Stimulated activated CD8-positive, alpha-beta memory T cell treated with anti-CD3 and anti-CD28 coated beads, Interleukin-7, amount 100 ng/mL, for 48 hours (primary cell): ENCODE measurements around the gene CST9.
"Not testable (repeated sequence)": the region's sequence is repeated elsewhere in the genome, so short reads cannot be mapped to it uniquely, and the experiment has no call there.

ENCODE experiments used
- DNase-seq, 2 donors: peaks; one replicate each; pipeline ENCODE4 v3.0.0-alpha.2; 2020; ENCODE audit warnings: low read depth in 1 of 2; ENCODE audit errors: extremely low read depth in 1 of 2

CST9 gene

DNA sequence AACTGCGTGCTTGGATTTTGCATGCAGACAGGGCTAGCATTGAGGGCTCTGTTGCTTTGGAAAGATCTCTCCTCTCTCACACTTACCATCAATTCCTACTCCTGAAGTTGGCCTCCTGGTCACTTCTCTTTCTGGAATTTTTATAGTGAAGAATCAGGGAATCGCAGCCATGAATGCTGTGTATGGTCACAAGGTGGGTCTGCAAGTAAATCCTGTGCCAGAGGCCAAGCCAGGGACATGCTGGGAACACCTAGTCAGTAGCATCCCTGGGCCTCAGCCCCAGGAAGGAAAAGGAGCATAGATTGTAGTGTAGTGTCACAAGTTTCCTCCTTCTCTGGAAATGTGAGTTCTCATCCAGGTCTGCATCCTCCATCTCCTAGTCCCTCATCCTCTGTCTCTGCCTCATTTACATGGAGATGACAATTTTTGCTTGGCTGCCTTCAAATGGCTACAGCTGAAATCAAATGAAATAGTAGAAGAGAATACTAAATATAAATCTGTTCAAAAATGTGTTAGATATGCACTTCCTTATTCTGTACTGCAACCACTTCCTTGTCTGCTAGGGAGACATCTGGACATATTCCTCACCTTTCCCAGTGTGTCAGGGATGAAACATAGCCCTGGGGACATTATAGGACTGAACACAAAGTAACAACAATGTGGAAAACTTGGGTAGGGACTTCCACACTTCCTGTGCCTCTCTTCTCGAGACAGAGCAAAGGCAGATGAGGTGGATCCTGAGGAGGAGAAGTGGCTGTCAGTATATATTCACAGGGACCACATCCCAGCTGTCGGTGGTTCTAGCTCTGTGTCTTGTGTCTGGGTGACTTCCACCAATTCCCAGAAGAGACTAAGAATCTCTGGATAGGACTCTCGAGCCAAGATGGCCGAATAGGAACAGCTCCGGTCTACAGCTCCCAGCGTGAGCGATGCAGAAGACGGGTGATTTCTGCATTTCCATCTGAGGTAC is 17.0 kb downstream of the CST9 start:
- DNase-seq, result no peak

DNA sequence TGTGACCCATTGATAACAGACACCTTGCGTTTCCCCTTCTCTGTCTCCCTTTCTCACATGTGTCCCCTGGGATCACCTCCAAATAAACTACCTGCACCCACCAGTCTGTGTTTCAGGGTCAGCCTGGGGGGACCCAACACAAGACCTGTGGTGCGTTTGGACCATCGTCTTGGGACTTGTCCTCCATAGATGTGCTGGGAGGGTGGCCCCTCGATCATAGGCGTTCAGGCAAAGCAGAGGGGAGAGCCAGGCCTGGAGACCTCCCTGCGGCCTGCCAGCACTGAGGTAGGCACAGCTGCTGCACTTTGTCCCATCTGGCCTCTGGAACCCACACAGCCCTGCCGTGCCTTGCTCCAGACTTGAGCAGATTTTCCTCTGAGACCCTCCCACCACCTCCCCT is 18.1 kb downstream of the CST9 start:
- no peak for DNase-seq

DNA sequence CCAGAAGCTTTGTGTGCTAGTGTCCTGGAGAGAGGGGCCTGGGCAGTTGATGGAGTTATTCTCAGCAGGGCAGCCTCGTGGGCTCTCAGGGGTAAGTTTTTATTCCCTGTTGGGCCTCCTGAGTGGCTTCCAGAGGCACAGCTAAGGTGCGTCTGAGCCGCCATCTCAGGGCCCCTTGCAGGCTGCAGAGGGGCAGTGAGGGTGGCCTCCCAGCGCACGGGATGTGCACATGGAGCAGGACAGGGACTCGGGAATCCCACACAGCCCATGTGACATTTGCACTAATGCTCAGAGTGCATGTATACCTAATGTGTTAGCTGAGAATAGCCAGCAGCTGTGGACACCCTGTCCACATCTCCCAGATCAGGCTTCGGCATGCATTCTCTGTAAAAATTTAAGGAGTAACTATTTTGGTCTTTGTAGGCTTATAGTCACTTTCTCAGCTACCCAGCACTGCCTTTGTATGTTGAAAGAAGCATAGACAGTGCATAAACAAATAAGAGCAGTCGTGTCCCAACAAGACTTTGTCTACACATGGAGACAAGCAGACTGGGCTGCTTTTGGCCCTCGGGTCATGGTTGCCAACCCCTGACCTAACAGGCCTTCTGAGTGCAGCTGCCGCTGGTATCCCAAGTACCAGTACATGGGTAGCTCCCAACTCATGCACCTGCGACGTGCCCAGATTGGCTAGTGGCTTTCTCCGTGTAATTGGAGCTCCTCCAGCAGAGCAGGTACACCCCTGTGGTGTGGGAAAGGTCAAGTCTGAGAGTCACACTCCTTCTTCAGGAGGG is 18.8 kb downstream of the CST9 start:
- no peak for DNase-seq

DNA sequence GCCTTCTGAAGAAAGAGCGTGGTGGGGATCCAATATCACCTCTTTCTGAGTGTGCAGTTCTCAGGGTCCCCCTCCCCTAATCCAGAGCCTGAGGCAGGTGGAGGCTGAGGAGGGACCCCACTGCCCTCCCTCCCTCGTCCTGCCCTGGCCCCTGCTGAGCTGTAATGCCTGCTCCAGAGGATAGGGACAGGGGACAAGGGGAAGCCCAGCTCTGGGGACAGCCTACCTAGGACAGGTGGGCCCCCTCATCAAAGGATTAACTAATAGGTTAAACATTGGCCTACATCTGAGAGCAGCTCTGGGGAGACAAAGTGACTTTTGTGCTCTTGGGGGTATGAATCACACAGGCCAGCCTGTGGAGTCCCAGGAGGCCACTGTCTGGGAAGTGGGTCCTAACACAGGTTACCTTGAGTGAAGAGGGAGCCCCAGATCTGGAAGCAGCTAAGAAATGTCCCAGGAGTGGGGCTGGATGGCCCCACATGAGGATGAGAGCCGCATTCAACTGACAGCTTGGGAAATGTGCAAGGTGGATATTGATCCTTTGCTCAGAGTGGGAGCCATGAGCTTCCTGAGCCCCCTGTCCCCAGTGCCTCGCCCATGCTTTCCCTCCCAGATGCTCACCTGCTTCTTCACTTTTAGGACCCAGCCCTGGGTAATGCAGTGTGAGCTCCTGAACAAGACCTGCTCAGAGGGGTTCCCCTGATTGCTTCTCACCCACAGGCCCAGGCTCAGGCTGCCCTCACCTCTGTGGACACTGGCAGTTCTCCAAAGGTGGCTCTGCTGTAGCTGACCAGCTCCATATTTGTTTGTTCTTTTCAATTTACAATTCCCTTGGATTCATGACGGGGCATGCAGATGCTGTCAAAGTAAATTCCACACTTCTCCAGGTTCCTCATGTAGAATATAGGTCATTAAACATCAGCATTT is 19.6 kb downstream of the CST9 start:
- no peak for DNase-seq

DNA sequence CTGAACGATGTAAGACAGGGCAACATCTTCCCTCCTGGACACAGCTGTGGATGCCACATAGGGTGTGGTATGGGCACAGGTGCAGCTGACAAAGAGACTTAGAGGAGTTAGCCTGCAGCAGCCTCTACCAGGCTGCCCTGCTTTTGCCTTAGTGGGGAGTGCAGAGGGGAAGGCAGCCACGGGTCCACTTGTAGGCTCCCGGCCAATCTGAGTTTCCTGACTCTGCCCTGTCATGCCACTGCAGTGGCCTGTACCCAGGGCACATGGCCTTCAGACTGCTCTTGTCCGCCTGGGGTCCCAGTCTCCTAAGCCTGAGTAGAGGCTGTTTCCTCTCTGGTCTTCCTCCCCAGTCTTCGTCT is 20.3 kb downstream of the CST9 start:
- no peak for DNase-seq

DNA sequence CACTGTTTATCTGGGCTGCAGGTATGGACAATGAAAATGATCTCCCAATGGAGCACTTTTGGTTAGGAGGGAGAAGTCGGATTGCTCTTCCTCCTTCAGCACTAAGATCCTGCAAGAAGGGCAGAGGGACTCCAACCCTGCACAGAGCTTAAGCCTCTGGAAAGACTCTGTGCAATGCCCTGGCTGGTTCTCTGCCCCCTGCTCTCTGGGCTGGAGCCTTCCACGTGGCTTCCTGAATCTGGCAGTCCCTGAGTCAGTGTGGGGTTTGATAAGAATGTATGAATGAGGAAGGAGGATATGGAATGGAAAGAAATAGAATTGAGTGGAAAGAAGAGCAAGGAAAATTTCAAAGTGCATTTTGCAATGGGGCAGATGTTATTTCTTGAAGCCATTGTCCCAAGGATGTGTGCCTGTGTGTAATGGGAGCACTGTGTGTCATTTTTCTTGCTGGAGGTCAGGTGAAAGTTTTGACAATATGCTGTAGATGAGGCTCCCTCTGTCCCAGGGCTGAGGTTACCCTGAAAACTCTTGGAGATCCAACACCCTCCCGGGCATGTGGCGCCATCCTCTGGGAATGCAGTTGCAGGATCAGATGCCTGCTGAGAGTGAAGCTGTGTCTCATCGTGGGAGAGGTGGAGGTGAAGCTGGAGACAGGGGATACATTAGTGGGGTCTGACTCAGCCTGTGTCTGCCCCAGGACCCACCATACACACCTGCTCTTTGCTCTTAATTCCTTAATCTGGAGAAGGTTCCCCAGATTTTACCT is 21.1 kb downstream of the CST9 start:
- DNase-seq, result no peak

DNA sequence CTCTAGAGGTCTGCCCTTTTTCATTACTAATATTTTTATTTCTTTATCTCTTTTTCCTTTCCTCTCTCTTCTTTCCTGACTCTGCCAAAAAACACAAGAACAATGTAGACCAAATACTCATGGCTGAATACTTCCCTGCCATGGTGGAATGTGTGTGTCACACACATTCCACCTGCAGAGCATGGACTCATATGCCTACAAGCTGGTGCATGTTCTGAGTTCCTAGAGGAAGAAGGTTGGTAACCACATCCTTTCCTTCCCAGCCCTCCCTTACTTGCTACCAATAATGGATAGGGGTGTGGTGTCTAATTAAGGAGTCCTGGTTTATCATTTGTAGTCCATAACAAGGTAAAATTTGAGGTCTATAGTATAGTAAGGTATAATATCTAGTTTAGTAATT is 22.2 kb downstream of the CST9 start:
- DNase-seq, result no peak

DNA sequence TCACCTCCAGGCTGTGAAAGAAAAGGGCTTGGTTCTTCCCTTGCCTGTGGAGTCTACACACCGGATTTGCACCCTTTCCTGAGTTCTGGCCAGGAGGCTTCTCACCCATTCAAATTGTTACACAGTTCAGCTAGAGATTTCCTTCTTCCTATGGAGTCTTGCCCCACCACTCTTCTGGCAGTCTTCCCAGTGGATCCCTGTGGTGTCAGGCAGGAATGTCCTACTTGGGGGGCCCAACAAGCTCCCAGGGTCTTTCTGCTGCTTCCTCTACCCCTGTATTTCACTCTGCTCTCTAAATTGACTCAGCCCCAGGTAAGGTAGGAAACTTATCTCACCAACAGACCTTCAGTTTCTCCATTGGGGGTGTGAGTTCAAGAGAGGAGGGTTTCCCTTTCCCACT is 23.4 kb downstream of the CST9 start:
- no peak for DNase-seq

DNA sequence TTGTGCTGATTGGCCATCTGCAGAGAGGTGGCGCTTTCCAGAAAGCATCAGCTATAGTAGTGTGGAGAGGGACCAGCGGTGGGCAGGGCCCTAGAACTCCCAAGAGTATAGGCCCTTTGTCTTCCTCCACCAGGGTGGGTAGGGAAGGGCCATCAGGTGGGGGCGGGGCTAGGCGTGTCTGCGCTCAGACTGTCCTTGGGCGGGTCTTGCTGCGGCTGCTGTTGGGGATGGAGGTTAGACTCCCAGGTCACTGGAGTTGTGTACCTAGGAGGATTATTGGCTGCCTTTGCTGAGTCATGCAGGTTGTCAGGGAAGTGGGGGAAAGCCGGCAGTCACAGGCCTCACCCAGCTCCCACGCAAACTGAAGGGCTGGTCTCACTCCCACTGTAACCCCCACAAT is 23.9 kb downstream of the CST9 start:
- not testable (repeated sequence) for DNase-seq

DNA sequence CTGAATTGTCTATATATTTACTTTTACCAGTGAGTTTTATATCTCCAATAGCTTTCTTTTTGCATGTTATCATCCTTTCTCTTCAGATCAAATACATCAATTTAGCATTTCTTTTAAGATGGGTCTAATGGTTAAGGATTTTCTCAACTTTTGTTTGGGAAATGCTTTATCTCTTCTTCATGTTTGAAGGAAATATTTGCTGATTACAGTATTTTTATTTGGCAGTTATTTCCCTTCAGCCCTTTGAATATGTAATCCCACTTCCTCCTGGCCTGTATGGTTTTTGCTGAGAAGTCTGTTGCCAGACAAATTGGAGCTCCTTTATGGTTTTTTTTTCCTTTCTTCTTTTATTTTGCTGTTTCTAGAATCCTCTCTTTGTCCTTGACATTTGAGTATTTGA is 30.7 kb downstream of the CST9 start:
- DNase-seq, result no peak

DNA sequence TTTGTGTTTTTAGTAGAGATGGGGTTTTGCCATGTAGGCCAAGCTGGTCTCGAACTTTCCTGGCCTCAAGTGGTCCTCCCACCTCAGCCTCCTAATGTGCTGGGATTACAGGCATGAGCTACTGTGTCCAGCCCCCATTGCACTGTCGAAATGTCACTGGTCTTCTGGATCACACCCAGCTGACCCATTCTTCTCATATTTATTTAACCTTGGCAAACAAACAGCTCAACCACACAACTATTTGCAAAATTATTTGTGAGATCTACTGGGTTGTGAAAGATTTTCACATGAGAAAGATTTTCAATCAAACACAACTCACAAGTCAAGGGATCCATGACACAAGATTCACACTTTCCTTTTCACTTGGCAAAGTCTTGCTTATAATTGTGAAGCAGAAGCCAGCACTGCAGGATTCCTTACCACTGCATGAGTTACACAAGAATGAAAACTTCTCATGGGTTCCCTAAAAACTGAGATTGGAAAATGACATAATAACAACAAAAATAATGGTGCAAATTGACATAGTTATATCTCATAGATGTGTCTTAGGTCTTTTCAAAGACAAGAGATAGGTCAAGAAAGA is 35.4 kb downstream of the CST9 start:
- DNase-seq, result no peak

DNA sequence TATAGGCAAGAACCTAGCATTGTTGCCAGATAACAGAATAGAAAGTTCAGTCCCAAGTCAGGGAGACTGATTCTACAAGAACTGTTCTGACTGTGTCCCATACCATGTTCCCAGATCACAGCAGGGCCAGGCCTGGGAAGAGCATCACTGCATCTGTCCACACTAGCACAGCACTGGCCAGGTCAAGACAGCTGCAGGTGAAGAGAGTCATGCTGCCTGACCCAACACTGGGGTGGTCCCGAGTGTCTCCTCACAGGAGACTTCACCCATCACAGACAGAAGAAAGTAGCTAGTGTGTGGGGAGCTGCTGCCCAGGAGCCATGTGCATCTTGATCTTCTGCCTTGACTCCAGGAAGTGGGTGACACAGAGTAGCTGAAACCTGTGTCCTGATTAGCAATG is 36.1 kb downstream of the CST9 start:
- DNase-seq, result no peak

DNA sequence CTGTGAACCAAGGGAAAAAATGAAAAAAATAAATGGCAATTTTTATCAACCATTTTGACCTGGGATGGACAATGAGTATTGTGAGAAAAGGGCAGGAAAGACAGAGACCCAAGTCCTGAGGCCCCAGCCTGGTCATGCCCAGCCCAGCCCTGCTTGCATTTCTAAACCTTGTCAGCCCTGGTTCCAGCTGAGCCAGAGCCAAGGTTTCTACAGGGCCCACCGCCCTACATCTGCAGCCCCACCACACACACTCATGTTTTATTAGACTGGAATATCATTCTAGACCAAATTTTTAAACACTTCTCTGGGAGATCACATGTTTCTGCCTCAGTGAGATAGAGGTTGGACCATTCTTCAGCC is 36.8 kb downstream of the CST9 start:
- DNase-seq, result no peak

DNA sequence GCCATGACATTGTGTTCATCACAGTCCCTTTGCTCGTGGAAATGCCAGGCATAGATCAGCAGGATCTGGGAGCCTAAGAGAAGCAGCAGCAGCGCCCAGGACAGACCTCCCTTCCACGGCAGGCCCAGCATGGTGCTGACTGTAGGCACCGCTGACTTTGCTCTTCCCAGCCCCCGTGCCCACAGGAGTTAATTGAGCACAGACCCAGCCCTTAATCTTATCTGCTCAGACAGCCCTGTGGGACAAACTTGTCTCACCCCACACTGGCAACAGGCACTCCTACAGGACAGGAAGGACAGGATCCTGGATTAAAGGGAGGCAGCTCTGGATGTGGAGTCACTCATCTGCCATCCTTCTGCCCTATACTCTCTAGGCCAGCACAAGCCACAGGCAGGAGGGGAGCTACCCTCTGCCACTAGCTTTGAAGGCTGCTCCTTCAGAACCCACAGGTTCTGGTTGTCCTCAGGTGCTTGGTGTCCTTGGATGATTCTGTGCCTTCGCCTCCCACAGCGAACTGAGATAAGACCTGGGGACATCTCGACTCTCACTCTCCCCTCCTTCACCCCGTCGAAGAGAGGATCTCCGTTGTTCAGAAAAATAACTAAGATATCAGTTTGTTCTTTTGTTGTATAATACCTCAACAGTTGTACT is 37.3 kb downstream of the CST9 start, which contains the start of gene CST9L:
Gene CST9L (minus strand): TSS at position 165 of the 651 bp plus-strand sequence. CDS start 34 bp downstream, at position 131.
- no peak for DNase-seq

DNA sequence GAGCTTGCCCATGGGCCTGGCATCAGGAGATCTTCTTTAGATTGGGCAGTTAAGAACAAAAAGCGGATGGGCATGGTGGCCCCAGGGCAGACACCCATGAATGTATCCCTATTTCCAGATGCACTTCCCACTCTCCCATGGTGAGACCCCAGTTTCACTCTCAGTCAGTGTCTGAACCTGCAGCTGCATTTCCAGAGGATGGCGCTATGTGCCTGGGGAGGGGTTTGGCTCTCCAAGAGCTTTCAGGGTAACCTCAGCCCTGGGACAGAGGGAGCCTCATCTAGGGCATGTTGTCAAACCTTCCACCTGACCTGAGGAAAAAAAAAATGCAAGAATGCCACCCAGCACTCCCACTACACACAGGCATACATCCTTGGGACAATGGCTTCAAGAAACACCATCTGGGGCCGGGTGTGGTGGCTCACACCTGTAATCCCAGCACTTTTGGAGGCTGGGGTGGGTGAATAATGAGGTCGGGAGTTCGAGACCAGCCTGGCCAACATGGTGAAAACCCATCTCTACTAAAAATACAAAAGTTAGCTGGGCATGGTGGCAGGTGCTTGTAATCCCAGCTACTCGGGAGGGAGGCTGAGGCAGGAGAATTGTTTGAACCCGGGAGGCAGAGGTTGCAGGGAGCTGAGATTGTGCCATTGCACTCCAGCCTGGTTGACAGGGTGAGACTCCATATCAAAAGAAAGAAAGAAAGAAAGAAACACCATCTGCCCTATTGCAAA is 39.4 kb downstream of the CST9 start:
- no peak for DNase-seq

DNA sequence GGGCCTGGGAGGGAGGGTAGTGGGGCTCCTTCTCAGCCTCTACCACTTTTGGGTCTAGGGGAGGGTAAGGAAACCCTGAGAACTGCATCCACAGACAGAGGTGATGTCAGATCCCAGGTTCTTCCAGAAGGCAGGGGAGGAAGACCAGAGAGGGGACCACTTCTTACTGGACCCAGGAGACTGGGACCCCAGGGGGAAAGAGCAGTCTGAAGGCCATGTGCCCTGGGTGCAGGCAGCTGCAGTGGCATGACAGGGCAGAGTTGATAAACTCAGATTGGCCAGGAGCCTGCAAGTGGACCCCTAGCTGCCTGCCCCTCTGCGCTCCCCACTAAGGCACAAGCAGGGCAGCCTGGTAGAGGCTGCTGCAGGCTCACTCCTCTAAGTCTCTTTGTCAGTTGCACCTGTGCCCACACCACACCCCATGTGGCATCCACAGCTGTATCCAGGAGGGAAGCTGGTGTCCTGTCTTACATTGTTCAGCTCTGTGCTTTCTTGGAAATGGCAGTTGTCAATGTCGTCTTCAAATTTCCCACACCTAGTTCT is 40.1 kb downstream of the CST9 start:
- no peak for DNase-seq

DNA sequence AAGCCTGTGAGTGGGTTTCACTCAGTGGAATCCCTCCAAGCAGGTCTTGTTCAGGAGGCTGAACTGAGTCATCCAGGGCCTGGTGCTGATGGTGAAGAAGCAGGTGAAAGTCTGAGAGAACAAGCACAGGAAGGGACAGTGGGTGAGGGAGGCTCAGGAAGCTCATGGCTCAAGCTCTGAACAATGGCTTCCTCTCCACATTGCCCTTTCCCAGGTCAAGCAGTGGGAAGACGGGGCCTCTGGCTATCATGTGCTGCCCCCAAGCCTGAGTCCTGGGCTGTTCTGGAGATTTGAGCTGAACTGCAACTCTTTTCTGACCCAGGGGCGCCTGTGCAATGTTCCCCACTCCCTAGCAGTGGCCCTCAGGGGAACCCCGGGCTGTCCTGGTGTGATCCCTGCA is 40.8 kb downstream of the CST9 start:
- no peak for DNase-seq

DNA sequence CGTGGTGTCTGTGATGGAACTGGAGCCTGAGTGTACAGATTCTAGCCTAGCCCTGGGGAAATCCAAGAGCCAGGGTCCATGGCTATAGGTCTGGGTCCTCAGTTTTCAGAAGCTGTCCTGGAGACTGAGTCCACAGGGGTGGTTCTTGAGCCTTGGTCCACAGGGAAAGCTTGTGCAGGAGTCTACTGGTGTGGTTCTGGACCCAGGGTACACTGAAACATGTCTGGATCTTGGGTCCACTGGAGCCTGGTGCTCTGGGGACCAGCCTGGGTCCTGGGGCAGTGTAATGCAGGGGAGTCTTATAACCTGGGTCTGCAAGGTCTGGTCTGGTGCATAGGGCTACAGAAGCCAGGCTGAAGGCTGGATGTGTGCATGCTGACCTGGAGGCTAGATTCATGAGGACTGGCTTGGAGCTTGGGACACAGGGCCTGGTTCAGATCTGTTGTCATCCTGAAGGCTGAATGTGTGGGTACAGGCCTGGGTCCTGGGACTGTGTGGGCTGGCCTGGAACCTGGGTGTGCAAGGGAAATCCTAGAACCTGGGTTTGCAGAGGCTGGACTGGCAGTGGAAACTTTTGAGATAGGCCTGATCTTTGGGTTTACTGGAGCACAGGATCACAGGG is 42.9 kb downstream of the CST9 start:
- DNase-seq, result no peak
